H9 (cell line): ENCODE data around the gene WNT3A. TPM values are rescaled to one million over a fixed set of nuclear protein-coding genes. Genes with fewer than 3 reads are reported as not detected.
A peak's percentile ranks its signal among the peaks of the same experiment; 100 is the strongest.

Experiments used
- DNase-seq: peaks from one replicate; pipeline ENCODE4 v3.0.0-alpha.2; 2017
- H2AFZ ChIP-seq: one replicate; pipeline ENCODE4 v1.6.1; 2013; ENCODE audit warnings: mild to moderate bottlenecking, low read length, control low read depth, moderate library complexity
- H2AK5ac ChIP-seq: 2 replicates; pipeline ENCODE4 v1.6.1; 2013; ENCODE audit warnings: low read length, control low read depth, mixed read lengths; ENCODE audit not compliant: insufficient read length
- H2BK120ac ChIP-seq: one replicate; pipeline ENCODE4 v1.6.1; 2013; ENCODE audit warnings: low read depth, mild to moderate bottlenecking, low read length, control low read depth, inconsistent platforms; ENCODE audit not compliant: poor library complexity, severe bottlenecking
- H2BK12ac ChIP-seq: 2 replicates; pipeline ENCODE4 v1.6.1; 2013; ENCODE audit warnings: low read length, control low read depth, mixed read lengths, low read depth; ENCODE audit not compliant: insufficient read length
- H2BK15ac ChIP-seq: 2 replicates; pipeline ENCODE4 v1.6.1; 2013; ENCODE audit warnings: low read depth, low read length, control low read depth
- H2BK20ac ChIP-seq: one replicate; pipeline ENCODE4 v1.6.1; 2013; ENCODE audit warnings: low read depth, mild to moderate bottlenecking, low read length, control low read depth, inconsistent platforms; ENCODE audit not compliant: poor library complexity, severe bottlenecking
- H2BK5ac ChIP-seq: 2 replicates; pipeline ENCODE4 v1.6.1; 2013; ENCODE audit warnings: low read length, control low read depth, mixed read lengths; ENCODE audit not compliant: insufficient read length
- H3K14ac ChIP-seq: 2 replicates; pipeline ENCODE4 v1.6.1; 2013; ENCODE audit warnings: low read length, control low read depth; ENCODE audit not compliant: insufficient read depth
- H3K18ac ChIP-seq: 2 replicates; pipeline ENCODE4 v1.6.1; 2013; ENCODE audit warnings: low read depth, mild to moderate bottlenecking, mixed read lengths, low read length, control low read depth; ENCODE audit not compliant: insufficient read length
- H3K23ac ChIP-seq: 2 replicates; pipeline ENCODE4 v1.6.1; 2013; ENCODE audit warnings: low read length, control low read depth, mixed read lengths, low read depth; ENCODE audit not compliant: insufficient read length
- H3K23me2 ChIP-seq: 2 replicates; pipeline ENCODE4 v1.6.1; 2013; ENCODE audit warnings: low read depth, mild to moderate bottlenecking, mixed read lengths, low read length, control low read depth; ENCODE audit not compliant: insufficient read length, poor library complexity, severe bottlenecking
- H3K27ac ChIP-seq: 2 replicates; pipeline ENCODE4 v1.5.1; 2013; ENCODE audit warnings: low read length, control low read depth, mixed read lengths, low read depth; ENCODE audit not compliant: insufficient read length
- H3K27me3 ChIP-seq: 2 replicates; pipeline ENCODE4 v1.6.1; 2013; ENCODE audit warnings: low read length, control low read depth, inconsistent platforms; ENCODE audit not compliant: insufficient read depth
- H3K4ac ChIP-seq: 2 replicates; pipeline ENCODE4 v1.6.1; 2013; ENCODE audit warnings: low read depth, mild to moderate bottlenecking, control low read depth, inconsistent platforms, low read length, moderate library complexity
- H3K4me1 ChIP-seq: 2 replicates; pipeline ENCODE4 v1.6.1; 2013; ENCODE audit warnings: low read length, control low read depth, inconsistent platforms; ENCODE audit not compliant: insufficient read depth
- H3K4me2 ChIP-seq: 2 replicates; pipeline ENCODE4 v1.6.1; 2013; ENCODE audit warnings: low read length, control low read depth, mixed read lengths; ENCODE audit not compliant: insufficient read length, insufficient read depth
- H3K56ac ChIP-seq: 2 replicates; pipeline ENCODE4 v1.6.1; 2013; ENCODE audit warnings: low read depth, mild to moderate bottlenecking, mixed read lengths, low read length, control low read depth; ENCODE audit not compliant: insufficient read length
- H3K79me1 ChIP-seq: 2 replicates; pipeline ENCODE4 v1.6.1; 2013; ENCODE audit warnings: low read depth, mild to moderate bottlenecking, moderate library complexity, low read length, control low read depth, inconsistent platforms; ENCODE audit not compliant: insufficient read depth, poor library complexity, severe bottlenecking
- H3K79me2 ChIP-seq: 2 replicates; pipeline ENCODE4 v1.6.1; 2013; ENCODE audit warnings: low read length, control low read depth, inconsistent platforms; ENCODE audit not compliant: insufficient read depth
- H3K9ac ChIP-seq: 2 replicates; pipeline ENCODE4 v1.6.1; 2013; ENCODE audit warnings: low read length, control low read depth, mixed read lengths; ENCODE audit not compliant: insufficient read length; ENCODE audit errors: extremely low read depth
- H3K9me3 ChIP-seq: one replicate; pipeline ENCODE4 v1.6.1; 2013; ENCODE audit warnings: low read depth, low read length, inconsistent platforms; ENCODE audit not compliant: control insufficient read depth
- H3T11ph ChIP-seq: one replicate; pipeline ENCODE4 v1.6.1; 2013; ENCODE audit warnings: mild to moderate bottlenecking, low read length, control low read depth, inconsistent platforms
- H4K20me1 ChIP-seq: one replicate; pipeline ENCODE4 v1.6.1; 2013; ENCODE audit not compliant: control insufficient read depth, insufficient read length, insufficient read depth
- H4K5ac ChIP-seq: 2 replicates; pipeline ENCODE4 v1.6.1; 2013; ENCODE audit warnings: low read depth, mild to moderate bottlenecking, mixed read lengths, low read length, control low read depth; ENCODE audit not compliant: insufficient read length
- H4K8ac ChIP-seq: replicated peaks from 2 replicates; pipeline ENCODE4 v1.6.1; 2013; ENCODE audit warnings: low read length, control low read depth, mixed read lengths, low read depth; ENCODE audit not compliant: insufficient read length
- H4K91ac ChIP-seq: 2 replicates; pipeline ENCODE4 v1.6.1; 2013; ENCODE audit warnings: low read depth, mild to moderate bottlenecking, moderate library complexity, mixed read lengths, low read length, control low read depth; ENCODE audit not compliant: insufficient read length
- H3K27ac Mint-ChIP-seq, 3 experiments: 2 replicates in 2 of 3; 3 replicates in 1 of 3; pipeline ENCODE4 v1.8.0; 2020 to 2021; ENCODE audit warnings: mixed read lengths in 3 of 3, mild to moderate bottlenecking in 1 of 3, moderate library complexity in 1 of 3
- H3K27me3 Mint-ChIP-seq: 2 replicates; pipeline ENCODE4 v1.8.0; 2021; ENCODE audit warnings: low read depth, mild to moderate bottlenecking, moderate library complexity, mixed read lengths
- H3K36me3 Mint-ChIP-seq, 3 experiments: 2 replicates in 2 of 3; 3 replicates in 1 of 3; pipeline ENCODE4 v1.8.0; 2020 to 2021; ENCODE audit warnings: low read depth in 3 of 3, mixed read lengths in 3 of 3; ENCODE audit not compliant: insufficient read depth in 1 of 3
- H3K4me1 Mint-ChIP-seq, 2 experiments: 2 replicates each; pipeline ENCODE4 v1.8.0; 2020; ENCODE audit warnings: mixed read lengths in 2 of 2
- H3K4me3 Mint-ChIP-seq, 2 experiments: 2 replicates in 1 of 2; 3 replicates in 1 of 2; pipeline ENCODE4 v1.8.0; 2020 to 2021; ENCODE audit warnings: mild to moderate bottlenecking in 2 of 2, mixed read lengths in 2 of 2, moderate library complexity in 1 of 2
- H3K9me3 Mint-ChIP-seq, 2 experiments: 2 replicates in 1 of 2; 3 replicates in 1 of 2; pipeline ENCODE4 v1.8.0; 2020; ENCODE audit warnings: mild to moderate bottlenecking in 2 of 2, mixed read lengths in 2 of 2, moderate library complexity in 1 of 2
- CTCF ChIP-seq: fragments of 200-600 bp; sonication (generic); conservative IDR thresholded peaks from 3 replicates; pipeline ENCODE4 v1.8.0; 2021; ENCODE audit warnings: antibody characterized with exemption, mild to moderate bottlenecking
- WGBS: extraction: QIAGEN DNeasy Blood & Tissue Kit; methylation state at CpG from one replicate; pipeline ENCODE4 v1.1.7; 2013; ENCODE audit warnings: missing lambda C conversion rate, low lambda C conversion rate, mixed read lengths; ENCODE audit not compliant: insufficient read length; ENCODE audit errors: extremely low coverage; 5-methylcytosine and 5-hydroxymethylcytosine counted together
- total RNA-seq: library from RNA; stranded (reverse); gene quantifications from 2 replicates; pipeline ENCODE4 v1.2.1, GENCODE V29; 2021

Gene WNT3A
- total RNA-seq, 1 experiment from 2014 or later: 0.17 TPM

- Histone ChIP-seq H4K8ac (no peak overlapping the region), H2BK5ac (no peak overlapping the region), H3K79me1 (no peaks in the 10 kb centered on the region), H3K9ac (no peak overlapping the region), H4K5ac (no peak overlapping the region), H3K4ac (no peak overlapping the region), H4K20me1 (no peaks in the 10 kb centered on the region), H3K18ac (no peak overlapping the region), H2AFZ (no peak overlapping the region), H3K27ac (no peak overlapping the region), H2BK12ac (no peak overlapping the region), H2BK15ac (no peak overlapping the region), H3K27me3 (no peaks in the 10 kb centered on the region), H3K9me3 (no peaks in the 10 kb centered on the region), H3K4me1 (no peaks in the 10 kb centered on the region), H3K4me2 (no peak overlapping the region), H2BK20ac (no peak overlapping the region), H4K91ac (no peak overlapping the region), H2AK5ac (no peak overlapping the region), H3K79me2 (peaks cover 5% of the 10 kb centered on the region; the same call in 1 of the 2 replicates), H3T11ph (no peak overlapping the region), H3K23me2 (peaks cover 5% of the 10 kb centered on the region), H3K14ac (no peak overlapping the region), H3K23ac (no peak overlapping the region), H2BK120ac (no peak overlapping the region), H3K56ac (no peak overlapping the region)
- Mint-ChIP-seq H3K27me3 (peaks cover 3% of the 10 kb centered on the region; the same call in 1 of the 2 replicates), H3K4me1 (peaks cover 11 to 12% of the 10 kb centered on the region in 2 experiments), H3K9me3 (no peaks in the 10 kb centered on the region), H3K27ac (no peak overlapping the region), H3K36me3 (peaks cover 24 to 53% (median 42%) of the 10 kb centered on the region in 3 experiments; a peak in 6 of 7 replicates), H3K4me3 (peak overlapping the region; percentile 82 to 95)
- DNase-seq: no peak
- TF ChIP-seq CTCF: no peak
- no CpG with 5 or more reads among the region's 12 CpGs for WGBS
Measured at GRCh38 chr1:228100822-228101613, 94.2 kb downstream of the WNT3A start.
